ENCODE results near the gene ISL2. TPM values are rescaled to one million over a fixed set of nuclear protein-coding genes. Genes with fewer than 3 reads are reported as not detected.

Gene ISL2
- total RNA-seq, 1 experiment from 2014 or later, result 0.15 TPM

- no peaks in the 10 kb centered on the region for H3K4me1 Mint-ChIP-seq
These were observed 26.7 kb downstream of the ISL2 start for GRCh38 chr15:76363251-76363650.

More at GRCh38 chr15:76363251-76363650, 26.7 kb downstream of the ISL2 start:
- TF ChIP-seq CTCF (conservative IDR thresholded peaks at IDR 0.05), result no peak
- Histone ChIP-seq H2AK5ac (ENCODE audit: insufficient read length, low read length) (no peak overlapping the region), H4K20me1 (ENCODE audit: control insufficient read depth, insufficient read depth, insufficient read length) (no peaks in the 10 kb centered on the region), H3K4me1 (ENCODE audit: insufficient read depth, low read length) (no peaks in the 10 kb centered on the region), H2AFZ (ENCODE audit: low read length) (no peak overlapping the region), H3K79me2 (ENCODE audit: insufficient read depth, low read length) (no peaks in the 10 kb centered on the region), H3K18ac (ENCODE audit: insufficient read length, low read depth, low read length) (no peak overlapping the region), H3K23me2 (ENCODE audit: insufficient read length, low read depth, low read length, poor library complexity, severe bottlenecking) (no peaks in the 10 kb centered on the region), H4K5ac (ENCODE audit: insufficient read length, low read depth, low read length) (no peak overlapping the region), H3K27me3 (ENCODE audit: insufficient read depth, low read length) (no peaks in the 10 kb centered on the region), H4K91ac (ENCODE audit: insufficient read length, low read depth, low read length) (no peak overlapping the region), H3K79me1 (ENCODE audit: insufficient read depth, low read depth, low read length, poor library complexity, severe bottlenecking) (no peaks in the 10 kb centered on the region), H3K9me3 (ENCODE audit: control insufficient read depth, low read depth, low read length) (no peaks in the 10 kb centered on the region), H3K14ac (ENCODE audit: insufficient read depth, low read length) (no peak overlapping the region), H4K8ac (replicated peaks; ENCODE audit: insufficient read length, low read depth, low read length) (no peak overlapping the region), H3K23ac (ENCODE audit: insufficient read length, low read depth, low read length) (no peak overlapping the region), H3K4ac (ENCODE audit: low read depth, low read length) (no peak overlapping the region), H2BK20ac (ENCODE audit: low read depth, low read length, poor library complexity, severe bottlenecking) (no peak overlapping the region), H3K27ac (ENCODE audit: insufficient read length, low read depth, low read length) (no peak overlapping the region), H3T11ph (ENCODE audit: low read length) (no peak overlapping the region), H2BK15ac (ENCODE audit: low read depth, low read length) (no peak overlapping the region), H2BK12ac (ENCODE audit: insufficient read length, low read depth, low read length) (no peak overlapping the region), H3K9ac (ENCODE audit: extremely low read depth, insufficient read length, low read length) (no peak overlapping the region), H2BK5ac (ENCODE audit: insufficient read length, low read length) (no peak overlapping the region), H3K4me2 (ENCODE audit: insufficient read depth, insufficient read length, low read length) (no peak overlapping the region), H2BK120ac (ENCODE audit: low read depth, low read length, poor library complexity, severe bottlenecking) (no peak overlapping the region), H3K56ac (ENCODE audit: insufficient read length, low read depth, low read length) (no peak overlapping the region)
- Mint-ChIP-seq H3K4me3 (no peak overlapping the region), H3K36me3 (ENCODE audit: insufficient read depth in 1 of 3, low read depth in 3 of 3) (no peaks in the 10 kb centered on the region), H3K27me3 (ENCODE audit: low read depth) (peaks cover 3% of the 10 kb centered on the region; the same call in 1 of the 2 replicates), H3K9me3 (no peaks in the 10 kb centered on the region), H3K27ac (no peak overlapping the region)
- no CpG with 5 or more reads among the region's 2 CpGs for WGBS (ENCODE audit: extremely low coverage, insufficient read length, low lambda C conversion rate)
- no peak for DNase-seq

Measured in H9 (cell line).